Ramos (cell line): ENCODE data around the gene GPR68.
"Not testable (repeated sequence)": the region's sequence is repeated elsewhere in the genome, so short reads cannot be mapped to it uniquely, and the experiment has no call there.

Source experiments
- in situ Hi-C: fragments of 300-500 bp; cut with MboI; formaldehyde crosslinking; loops from one replicate; pipeline ENCODE4 v1.14.3; 2022; ENCODE audit warnings: low sequenced_read_pairs; ENCODE audit not compliant: unreplicated experiment

The GPR68 gene

DNA sequence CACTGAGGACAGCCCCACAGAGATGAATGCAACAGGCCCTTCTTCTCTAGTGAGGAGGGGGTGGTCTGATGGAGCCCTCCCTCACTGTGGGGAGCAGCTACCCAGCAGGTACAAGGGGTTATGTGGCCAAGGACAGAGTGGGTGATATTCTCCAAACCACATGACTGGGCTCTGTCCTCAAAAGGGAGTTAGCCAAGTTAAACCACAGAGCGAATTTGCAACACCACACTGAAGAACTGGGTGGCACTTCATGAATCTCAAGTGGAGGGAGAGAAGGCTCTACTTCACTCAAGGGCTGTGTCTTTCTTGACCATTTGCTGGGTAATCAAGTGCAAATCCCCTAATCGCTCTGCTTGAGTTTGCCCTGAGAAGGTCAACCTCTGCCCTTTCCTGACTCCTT lies 12.5 kb downstream of the GPR68 start:
- in situ Hi-C loops, result no loop called here

DNA sequence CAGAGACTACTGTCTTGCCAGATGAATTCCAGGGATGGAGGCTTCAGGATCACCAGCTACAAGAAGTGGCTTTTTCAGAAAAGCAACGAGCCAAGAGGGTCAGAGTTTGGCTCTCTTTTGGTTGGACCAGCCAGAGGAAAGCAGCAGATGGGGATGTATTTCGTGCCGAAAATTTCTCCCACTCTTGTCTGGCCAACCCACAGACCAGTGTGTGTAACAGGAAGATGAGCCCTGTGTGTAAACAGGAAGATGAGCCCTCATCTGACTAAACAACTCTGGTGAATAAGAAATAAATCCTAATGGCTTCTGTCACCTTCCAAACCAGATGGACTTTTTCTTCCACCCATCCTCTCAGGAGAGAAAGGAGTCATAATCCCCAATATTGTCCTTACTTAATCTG lies 13.1 kb downstream of the GPR68 start:
- in situ Hi-C loops, result no loop called here

DNA sequence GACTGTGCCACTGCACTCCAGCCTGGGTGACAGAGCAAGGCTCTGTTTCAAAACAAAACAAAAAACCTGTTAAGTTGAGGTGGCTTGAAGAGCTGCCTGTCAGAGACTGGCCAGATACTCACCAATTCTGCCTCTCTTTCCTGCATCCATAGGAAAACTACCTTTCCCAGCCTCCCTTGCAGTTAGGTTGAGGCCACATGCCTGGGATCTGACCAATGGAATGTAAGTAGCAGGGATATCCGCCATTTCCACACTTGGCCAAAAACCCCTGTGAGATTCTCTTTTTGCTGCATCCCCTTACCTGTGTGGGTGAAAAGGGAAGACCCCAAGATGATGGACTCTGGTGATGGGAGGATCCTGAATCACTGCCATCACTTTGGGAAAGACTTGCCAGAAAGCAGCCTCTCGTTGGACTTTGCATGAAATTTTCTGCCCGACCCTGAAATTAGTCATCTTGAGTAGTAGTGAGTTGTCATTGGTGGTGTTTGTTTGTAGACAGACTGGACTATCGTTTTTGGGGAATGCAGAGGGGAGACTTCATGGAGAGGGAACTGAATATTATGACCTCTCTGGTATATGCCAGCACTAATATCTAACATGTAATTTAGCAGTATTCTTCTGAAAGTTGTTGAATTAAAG lies 14.0 kb downstream of the GPR68 start:
- in situ Hi-C loops, result no loop called here

DNA sequence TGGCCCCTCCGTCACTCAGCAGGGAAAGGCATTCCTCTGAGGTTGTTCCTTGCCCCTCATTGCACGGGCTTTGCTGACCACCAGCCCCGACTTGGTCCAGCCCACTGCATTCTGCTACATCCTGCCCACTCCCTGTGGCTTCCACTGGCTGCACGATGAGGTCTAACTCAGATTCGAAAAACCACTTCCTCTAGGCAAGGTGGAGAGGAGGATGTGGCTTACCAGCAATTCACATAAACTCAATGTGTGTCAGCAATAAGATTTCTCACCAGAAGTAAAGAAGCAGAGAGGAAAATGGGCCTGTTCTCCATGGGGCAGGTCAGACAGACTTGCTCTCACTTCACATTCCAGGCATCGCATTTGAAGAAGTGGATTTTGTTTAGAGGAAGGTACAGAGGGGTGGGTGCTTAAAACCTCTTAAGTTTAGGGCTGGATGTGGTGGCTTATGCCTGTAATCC lies 14.7 kb downstream of the GPR68 start:
- in situ Hi-C loops, result no loop called here

DNA sequence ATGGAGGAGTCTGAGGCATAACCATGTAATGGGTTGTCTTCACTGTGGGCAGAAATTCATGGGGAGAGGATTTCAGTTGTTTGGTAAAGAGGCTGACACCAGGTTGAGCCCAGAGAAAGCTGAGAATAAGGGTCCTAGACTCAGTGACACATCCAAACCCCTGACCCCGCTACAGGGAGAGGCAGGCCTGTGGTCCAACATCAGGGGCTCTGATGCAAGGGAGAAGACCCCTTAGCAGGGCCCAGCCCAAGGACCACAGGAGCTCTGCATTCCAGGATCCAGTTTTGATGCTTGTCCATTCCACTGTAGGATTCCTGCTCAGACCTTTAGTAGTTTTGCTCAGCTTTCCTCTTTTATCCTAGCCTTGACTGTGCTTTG lies 15.5 kb downstream of the GPR68 start:
- in situ Hi-C loops, result no loop called here

GRCh38 chr14:91228112-91229004 lies 16.1 kb downstream of the GPR68 start:
- in situ Hi-C loops, result no loop called here

- in situ Hi-C loops, result no loop called here
Observed at GRCh38 chr14:91227183-91227628, 17.3 kb downstream of the GPR68 start.

GRCh38 chr14:91226360-91226759 lies 18.1 kb downstream of the GPR68 start:
- in situ Hi-C loops, result not testable (repeated sequence)

DNA sequence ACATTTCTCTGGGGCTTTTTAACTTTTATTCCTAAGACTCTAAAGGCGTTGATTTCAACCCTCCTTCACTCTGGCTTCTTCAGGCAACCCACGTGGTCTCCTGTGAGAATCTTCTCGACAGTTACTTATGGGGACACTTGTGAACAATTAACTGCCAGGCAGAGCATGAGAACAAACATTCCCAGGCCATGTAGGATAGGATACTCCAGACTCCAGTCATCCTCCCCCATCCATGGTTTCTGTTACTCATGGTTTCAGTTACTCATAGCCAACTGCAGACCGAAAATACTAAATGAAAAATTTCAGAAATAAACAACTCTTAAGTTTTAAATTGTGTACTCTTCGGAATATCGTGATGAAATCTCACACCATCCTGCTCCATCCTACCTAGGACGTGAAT lies 19.5 kb downstream of the GPR68 start:
- in situ Hi-C loops, result no loop called here

GRCh38 chr14:91223028-91223783 lies 21.3 kb downstream of the GPR68 start:
- in situ Hi-C loops, result no loop called here

- in situ Hi-C loops, result no loop called here
Observed at GRCh38 chr14:91221270-91221669, 23.2 kb downstream of the GPR68 start.

DNA sequence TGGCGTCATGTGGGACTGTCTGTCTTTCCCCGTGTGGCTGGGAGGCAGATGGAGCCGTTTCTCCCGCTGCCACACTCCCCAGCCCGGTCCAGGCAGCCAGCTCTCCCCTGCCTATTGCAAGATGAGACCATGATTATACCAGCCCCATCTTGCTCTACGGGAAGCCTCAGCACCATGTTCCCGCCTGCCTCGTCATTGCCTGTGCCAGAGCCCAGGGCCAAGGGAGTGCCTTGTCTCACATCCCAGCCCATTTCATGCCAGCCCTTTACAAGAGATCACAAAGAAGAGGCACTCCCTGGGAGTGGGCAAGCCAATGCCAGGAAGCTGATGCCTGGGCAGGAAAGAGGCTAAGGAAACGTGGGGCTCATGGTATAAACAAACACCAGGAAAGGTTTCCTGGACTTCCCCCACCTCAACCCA lies 23.9 kb downstream of the GPR68 start:
- in situ Hi-C loops, result no loop called here

- in situ Hi-C loops, result no loop called here
Observed at GRCh38 chr14:91219517-91220389, 24.8 kb downstream of the GPR68 start.

- in situ Hi-C loops, result no loop called here
Observed at GRCh38 chr14:91218014-91218413, 26.5 kb downstream of the GPR68 start.

DNA sequence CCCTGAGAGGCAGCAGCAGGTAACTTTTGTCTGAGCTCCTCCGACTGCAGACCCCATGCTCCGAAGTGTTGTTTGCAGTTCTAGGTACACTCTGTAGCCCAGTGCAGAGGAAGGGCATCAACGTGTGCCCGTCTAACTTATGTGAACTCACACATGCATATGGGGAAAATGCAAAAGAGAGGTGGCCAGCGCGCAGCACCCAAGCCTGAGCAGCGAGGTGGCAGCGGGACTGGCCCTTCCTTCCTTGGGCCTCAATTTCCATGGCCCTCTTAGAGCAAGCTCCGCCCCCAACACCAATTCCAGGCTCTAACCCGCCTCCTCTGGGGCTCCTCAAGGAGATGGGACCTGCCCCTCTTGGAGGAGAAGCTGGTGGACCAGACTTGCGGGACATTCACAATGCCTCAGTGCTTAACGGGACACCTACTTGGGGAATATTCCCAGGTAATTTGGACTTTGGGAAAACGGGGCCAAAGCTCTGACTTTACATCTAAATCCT lies 27.7 kb downstream of the GPR68 start:
- in situ Hi-C loops, result no loop called here

- in situ Hi-C loops, result no loop called here
Observed at GRCh38 chr14:91215381-91215780, 29.1 kb downstream of the GPR68 start.

DNA sequence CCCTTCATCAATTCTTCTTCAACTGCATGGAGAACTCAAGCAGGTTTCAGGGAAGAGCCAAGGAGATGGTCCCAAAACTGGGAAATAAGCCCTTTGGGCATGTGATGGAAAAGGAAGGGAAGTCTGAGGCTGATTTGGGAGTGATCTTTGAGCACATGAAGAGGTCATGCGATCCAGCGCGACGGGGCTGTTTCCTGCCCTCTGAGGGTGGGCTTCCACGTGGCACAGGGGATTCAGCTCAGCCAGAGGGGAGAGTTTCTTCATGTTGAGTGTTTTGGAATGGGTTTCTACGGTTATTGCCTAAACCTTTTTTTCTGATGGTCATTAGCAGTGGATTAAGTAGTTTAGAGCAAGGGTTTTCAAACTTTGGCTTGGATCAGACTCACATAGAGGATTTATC lies 30.2 kb downstream of the GPR68 start:
- in situ Hi-C loops, result no loop called here

- in situ Hi-C loops, result no loop called here
Observed at GRCh38 chr14:91211017-91211416, 33.5 kb downstream of the GPR68 start.

DNA sequence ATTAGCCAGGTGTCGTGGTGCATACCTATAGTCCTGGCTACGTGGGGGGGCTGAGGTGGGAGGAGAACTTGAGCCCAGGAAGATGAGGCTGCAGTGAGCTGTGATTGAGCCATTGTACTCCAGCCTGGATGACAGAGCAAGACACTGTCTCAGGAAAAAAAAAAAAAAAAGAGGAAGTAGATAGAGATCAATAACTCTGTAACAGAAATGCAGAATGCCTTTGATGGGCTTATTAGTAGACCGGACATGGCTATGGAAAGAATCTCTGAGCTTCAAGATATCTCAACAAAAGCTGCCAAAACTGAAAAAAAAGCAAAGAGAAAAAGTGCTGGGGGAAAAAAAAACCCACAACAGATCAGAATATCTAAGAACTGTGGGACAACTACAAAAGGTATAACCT lies 37.5 kb downstream of the GPR68 start:
- in situ Hi-C loops, result no loop called here

GRCh38 chr14:91205459-91205858 lies 39.0 kb downstream of the GPR68 start:
- in situ Hi-C loops, result no loop called here
